ENCODE measurements around the gene ARHGAP30.
A peak's percentile ranks its signal among the peaks of the same experiment; 100 is the strongest.
"Not testable (repeated sequence)": the region's sequence is repeated elsewhere in the genome, so short reads cannot be mapped to it uniquely, and the experiment has no call there.

Gene ARHGAP30

GRCh38 chr1:161070761-161071160 is 1.1 kb upstream of the ARHGAP30 start:
- DNase-seq, result no peak

GRCh38 chr1:161069241-161069640 is 450 bp downstream of the ARHGAP30 start:
- no peak for DNase-seq

- peak; percentile 79 for DNase-seq
Observed at GRCh38 chr1:161068306-161069234, 1.1 kb downstream of the ARHGAP30 start.

- DNase-seq, result no peak
Observed at GRCh38 chr1:161066694-161067093, 3.0 kb downstream of the ARHGAP30 start.

GRCh38 chr1:161065681-161066080 is 4.0 kb downstream of the ARHGAP30 start:
- not testable (repeated sequence) for DNase-seq

- not testable (repeated sequence) for DNase-seq
Observed at GRCh38 chr1:161063936-161064335, 5.8 kb downstream of the ARHGAP30 start.

GRCh38 chr1:161061419-161061818 is 8.3 kb downstream of the ARHGAP30 start:
- DNase-seq, result no peak

GRCh38 chr1:161059293-161059692 is 10.4 kb downstream of the ARHGAP30 start:
- no peak for DNase-seq

GRCh38 chr1:161054805-161055204 is 14.9 kb downstream of the ARHGAP30 start:
- DNase-seq, result no peak

GRCh38 chr1:161054232-161054631 is 15.5 kb downstream of the ARHGAP30 start:
- no peak for DNase-seq

- no peak for DNase-seq
Observed at GRCh38 chr1:161052899-161053298, 16.8 kb downstream of the ARHGAP30 start.

GRCh38 chr1:161051219-161051618 is 18.5 kb downstream of the ARHGAP30 start:
- no peak for DNase-seq

- no peak for DNase-seq
Observed at GRCh38 chr1:161048949-161049722, 20.6 kb downstream of the ARHGAP30 start.

GRCh38 chr1:161047436-161048420 is 22.0 kb downstream of the ARHGAP30 start:
- no peak for DNase-seq

GRCh38 chr1:161046605-161047228 is 23.0 kb downstream of the ARHGAP30 start:
- no peak for DNase-seq

GRCh38 chr1:161045736-161046604 is 23.7 kb downstream of the ARHGAP30 start, which contains the start of gene USF1:
Gene USF1 (minus strand): TSS chr1:161045977. CDS start chr1:161043275, 2,702 bp downstream.
- peak; percentile 90 for DNase-seq

- peak; percentile 56 for DNase-seq
Observed at GRCh38 chr1:161044908-161045735, 24.6 kb downstream of the ARHGAP30 start.

GRCh38 chr1:161044535-161044907 is 25.2 kb downstream of the ARHGAP30 start:
- DNase-seq, result no peak

- no peak for DNase-seq
Observed at GRCh38 chr1:161039546-161039945, 30.1 kb downstream of the ARHGAP30 start.

- no peak for DNase-seq
Observed at GRCh38 chr1:161039154-161039545, 30.5 kb downstream of the ARHGAP30 start.
